ENCODE measurements around the gene TMEM132A.
"Not testable (repeated sequence)": the region's sequence is repeated elsewhere in the genome, so short reads cannot be mapped to it uniquely, and the experiment has no call there.

Gene TMEM132A

GRCh38 chr11:60957188-60957587 is 32.9 kb downstream of the TMEM132A start:
- peak; percentile 32 for DNase-seq (ENCODE audit: low read depth)

- DNase-seq (ENCODE audit: low read depth), result peak; percentile 50
These were observed 35.2 kb downstream of the TMEM132A start for GRCh38 chr11:60959431-60959830.

- no peak for DNase-seq (ENCODE audit: low read depth)
These were observed 36.1 kb downstream of the TMEM132A start for GRCh38 chr11:60960405-60960804.

GRCh38 chr11:60964801-60965200 is 40.5 kb downstream of the TMEM132A start:
- DNase-seq (ENCODE audit: low read depth), result no peak

GRCh38 chr11:60966890-60967289 is 42.6 kb downstream of the TMEM132A start:
- DNase-seq (ENCODE audit: low read depth), result no peak

GRCh38 chr11:60968223-60968622 is 44.0 kb downstream of the TMEM132A start:
- no peak for DNase-seq (ENCODE audit: low read depth)

- peak; percentile 60 for DNase-seq (ENCODE audit: low read depth)
These were observed 46.1 kb downstream of the TMEM132A start for GRCh38 chr11:60970369-60970774.

GRCh38 chr11:60970890-60971289 is 46.6 kb downstream of the TMEM132A start:
- no peak for DNase-seq (ENCODE audit: low read depth)

GRCh38 chr11:60971520-60971919 is 47.3 kb downstream of the TMEM132A start, which contains the start of gene CD6:
Gene CD6 (plus strand): TSS chr11:60971680. CDS start chr11:60971866, 186 bp downstream.
- no peak for DNase-seq (ENCODE audit: low read depth)

GRCh38 chr11:60972182-60973030 is 48.1 kb downstream of the TMEM132A start:
- no peak for DNase-seq (ENCODE audit: low read depth)

GRCh38 chr11:60973699-60974098 is 49.4 kb downstream of the TMEM132A start:
- no peak for DNase-seq (ENCODE audit: low read depth)

- DNase-seq (ENCODE audit: low read depth), result not testable (repeated sequence)
These were observed 50.1 kb downstream of the TMEM132A start for GRCh38 chr11:60974316-60974715.

- DNase-seq (ENCODE audit: low read depth), result no peak
These were observed 50.5 kb downstream of the TMEM132A start for GRCh38 chr11:60974726-60975125.

- no peak for DNase-seq (ENCODE audit: low read depth)
These were observed 53.0 kb downstream of the TMEM132A start for GRCh38 chr11:60977224-60977623.

GRCh38 chr11:60977836-60978235 is 53.6 kb downstream of the TMEM132A start:
- DNase-seq (ENCODE audit: low read depth), result no peak

- DNase-seq (ENCODE audit: low read depth), result no peak
These were observed 54.5 kb downstream of the TMEM132A start for GRCh38 chr11:60978546-60979380.

GRCh38 chr11:60981515-60981914 is 57.3 kb downstream of the TMEM132A start:
- no peak for DNase-seq (ENCODE audit: low read depth)

- DNase-seq (ENCODE audit: low read depth), result no peak
These were observed 57.9 kb downstream of the TMEM132A start for GRCh38 chr11:60982184-60982583.

GRCh38 chr11:60984149-60984548 is 59.9 kb downstream of the TMEM132A start:
- DNase-seq (ENCODE audit: low read depth), result no peak

- no peak for DNase-seq (ENCODE audit: low read depth)
These were observed 60.4 kb downstream of the TMEM132A start for GRCh38 chr11:60984636-60985035.

- DNase-seq (ENCODE audit: low read depth), result no peak
These were observed 61.2 kb downstream of the TMEM132A start for GRCh38 chr11:60985501-60985900.

GRCh38 chr11:60985991-60986915 is 62.0 kb downstream of the TMEM132A start:
- peak; percentile 76 for DNase-seq (ENCODE audit: low read depth)

Measured in ELR (cell line).